CD4-positive, alpha-beta T cell treated with Interleukin-6 for 4 hours (primary cell): Measurements from ENCODE around the gene EFR3B.
A peak's percentile ranks its signal among the peaks of the same experiment; 100 is the strongest.

Source experiments
- DNase-seq: peaks from one replicate; pipeline ENCODE4 v3.0.0-alpha.2; 2020; ENCODE audit warnings: mixed read lengths

Gene EFR3B

GRCh38 chr2:25190536-25190935, 148.7 kb downstream of the EFR3B start:
- no peak for DNase-seq

DNA sequence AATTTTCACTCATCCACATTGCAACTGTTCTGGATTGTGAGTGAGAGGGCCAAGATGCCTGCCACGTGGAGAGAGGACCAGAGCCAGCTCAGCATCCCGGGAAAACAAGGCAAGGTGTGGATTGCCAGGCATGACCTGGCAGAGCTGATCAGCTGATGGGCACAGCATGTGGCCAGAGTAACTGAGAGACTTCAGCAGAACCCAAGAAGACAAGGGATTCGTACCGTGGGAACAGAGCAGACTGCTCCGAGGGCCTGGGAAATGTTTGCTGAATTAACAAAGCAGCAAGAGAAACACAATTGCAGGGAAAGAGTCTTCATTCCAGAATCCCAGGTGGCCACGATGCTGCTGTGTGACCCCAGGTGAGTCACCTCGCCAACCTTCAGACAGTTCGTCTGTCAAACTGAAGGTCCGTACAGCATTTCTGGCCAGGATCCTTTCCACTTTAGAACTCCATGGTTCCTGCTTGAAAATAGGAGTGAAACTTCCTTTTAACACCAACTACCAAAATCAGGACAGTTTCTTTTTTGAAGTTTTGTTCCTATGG, 152.8 kb downstream of the EFR3B start:
- DNase-seq = no peak

GRCh38 chr2:25197336-25198208, 155.7 kb downstream of the EFR3B start:
- DNase-seq = no peak

DNA sequence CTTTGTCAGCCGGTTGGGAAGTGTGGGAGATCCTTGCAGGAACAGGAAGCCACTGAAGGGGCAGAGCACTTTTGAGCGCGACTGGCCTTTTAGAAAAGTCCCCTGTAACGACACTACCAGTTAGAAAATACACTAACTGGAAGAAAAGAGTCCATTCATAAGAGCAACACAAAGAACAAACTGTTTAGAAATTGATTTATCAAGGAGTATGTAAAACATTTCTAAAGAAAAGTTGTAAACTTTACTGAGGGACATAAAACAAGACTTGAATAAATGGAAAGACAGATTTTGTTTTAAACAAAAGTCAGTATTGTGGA, 156.3 kb downstream of the EFR3B start:
- no peak for DNase-seq

- DNase-seq = no peak
These were observed 156.7 kb downstream of the EFR3B start for GRCh38 chr2:25198576-25198975.

DNA sequence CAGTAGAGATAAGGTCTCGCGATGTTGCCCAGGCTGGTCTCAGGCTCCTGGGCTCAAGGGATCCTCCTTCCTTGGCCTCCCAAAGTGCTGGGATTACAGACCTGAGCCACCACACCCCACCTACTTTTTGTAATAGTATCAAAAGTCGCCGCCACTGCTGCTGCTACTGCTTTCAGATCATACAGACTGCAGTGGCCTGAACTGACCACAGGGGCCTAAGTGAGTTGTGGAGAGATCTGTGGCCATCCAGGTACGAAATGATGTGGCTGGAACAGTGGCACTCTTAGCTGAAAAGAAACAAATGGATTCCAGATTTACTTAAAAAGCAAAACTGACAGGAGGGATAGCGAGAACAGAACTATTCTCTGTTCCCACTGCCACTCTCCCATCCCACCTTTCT, 159.4 kb downstream of the EFR3B start:
- no peak for DNase-seq

DNA sequence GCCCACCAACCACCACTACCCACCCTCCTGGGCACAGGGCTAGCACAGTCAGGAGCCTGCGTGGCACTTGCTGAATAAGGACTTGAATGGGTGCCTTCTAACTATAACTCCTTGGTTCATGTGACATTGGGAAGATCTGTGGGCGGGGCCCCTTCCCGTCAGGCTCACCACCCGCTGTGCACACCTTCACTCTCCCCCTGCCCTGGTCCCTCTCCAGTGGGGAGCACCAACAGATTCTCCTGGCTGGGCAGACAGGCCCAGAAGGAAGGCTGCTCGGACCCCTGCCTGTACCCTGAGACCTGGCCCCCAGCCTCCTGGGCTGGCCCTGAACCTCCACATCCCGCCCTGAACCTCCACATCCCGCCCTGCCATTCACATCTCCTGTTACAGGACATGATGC, 159.9 kb downstream of the EFR3B start:
- DNase-seq = no peak

DNA sequence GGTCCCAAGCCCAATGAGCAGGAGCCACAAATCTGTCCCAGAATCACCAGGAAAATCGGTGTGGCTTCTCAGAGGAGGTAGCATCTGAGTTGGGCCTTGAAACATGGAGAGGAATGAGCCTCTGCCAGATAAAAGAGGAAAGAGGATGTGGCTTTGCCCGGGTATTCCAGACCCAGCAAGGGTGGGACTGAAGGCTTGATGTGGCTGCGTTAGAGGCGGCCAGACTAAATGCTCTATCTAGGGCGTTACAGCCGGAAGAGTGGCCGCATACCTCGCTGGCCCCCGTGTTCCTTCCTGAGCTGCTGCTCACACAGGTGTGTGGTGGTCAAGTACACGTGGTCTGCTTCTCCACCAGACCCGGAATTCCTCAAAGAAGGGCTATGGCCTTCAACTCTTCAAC, 160.4 kb downstream of the EFR3B start:
- no peak for DNase-seq

DNA sequence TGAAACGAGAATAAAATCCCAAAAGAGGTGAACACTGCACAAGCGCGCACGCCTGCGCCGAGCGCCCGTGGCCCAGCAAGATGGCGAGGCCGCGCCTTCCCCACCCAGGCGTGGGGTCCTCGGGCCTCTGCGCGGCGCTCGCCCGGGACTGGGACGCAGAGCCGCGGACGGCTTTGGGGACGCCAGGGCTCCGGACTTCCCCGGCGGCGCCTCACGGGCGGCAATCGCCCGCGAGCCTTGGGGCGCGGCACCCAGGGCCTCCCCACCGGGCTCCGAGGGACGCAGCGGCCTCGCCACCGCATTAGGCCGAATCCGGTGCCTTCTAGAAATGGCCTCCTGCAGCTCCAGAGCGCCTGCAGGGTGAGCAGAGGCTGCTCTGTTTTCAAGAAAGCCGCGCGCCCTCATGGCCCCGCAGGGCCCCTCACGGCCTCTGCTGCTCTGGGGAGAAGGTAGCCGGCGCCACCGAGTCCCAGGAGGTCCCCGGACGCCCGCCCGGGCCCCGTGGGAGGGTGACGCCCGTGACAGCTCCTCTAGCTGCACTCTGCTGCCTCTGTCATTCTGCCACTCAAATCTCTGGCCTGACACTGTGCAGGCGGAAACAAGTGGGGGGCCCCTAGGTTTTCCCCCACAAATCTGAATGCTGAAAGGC, 162.4 kb downstream of the EFR3B start:
- DNase-seq = peak; percentile 15

DNA sequence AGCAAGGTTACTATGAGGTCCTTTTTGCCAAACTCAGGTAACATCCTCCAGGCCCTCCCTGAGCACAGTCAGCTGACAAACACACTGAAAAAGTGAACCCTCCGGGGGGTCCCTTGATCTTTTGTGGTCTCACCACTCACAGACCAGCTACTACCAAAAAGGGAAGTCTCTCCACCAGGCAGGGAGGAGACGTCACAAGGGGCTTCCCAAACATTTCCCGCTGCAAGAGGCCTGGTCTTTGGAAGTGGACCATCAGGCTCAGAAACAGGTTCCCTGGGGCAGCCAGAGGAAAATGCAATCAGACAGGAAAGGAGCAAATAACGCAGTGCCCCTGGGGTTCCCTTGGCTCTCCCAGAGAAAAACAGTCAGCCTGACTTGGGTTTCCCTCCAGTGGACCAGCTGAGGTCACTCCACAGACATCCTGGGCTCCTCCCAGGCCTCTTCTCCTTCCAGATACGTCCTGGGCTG, 165.2 kb downstream of the EFR3B start:
- DNase-seq = no peak
